NCI-H748 (cell line): ENCODE results near the gene CCER1.

Experiments used
- DNase-seq: peaks from one replicate; lab custom pipeline; 2025; ENCODE audit not compliant: unreplicated experiment; lab: John Stamatoyannopoulos, UW

CCER1 gene

DNA sequence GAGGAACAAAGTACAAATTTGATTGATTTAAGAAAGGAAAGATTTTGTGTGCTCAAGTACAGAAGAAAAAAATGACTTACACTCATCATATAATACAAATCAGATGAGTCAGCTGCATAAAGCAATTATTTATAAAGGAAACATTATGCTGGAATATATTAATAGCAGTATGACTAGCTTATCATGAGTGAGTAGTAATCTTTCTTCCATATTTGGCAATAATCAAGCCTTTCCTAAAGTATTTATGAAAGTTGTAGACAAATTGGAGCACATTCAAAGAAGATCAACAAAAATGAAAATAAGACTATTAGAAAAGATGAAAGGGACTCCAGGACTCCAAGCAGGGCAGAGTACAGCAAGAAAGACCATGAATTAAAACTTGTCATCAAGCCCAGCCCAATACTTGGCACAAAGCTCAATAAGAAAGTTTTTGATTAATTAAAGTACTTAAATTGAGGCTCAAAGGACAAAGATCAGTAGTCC, 32.8 kb downstream of the CCER1 start:
- no peak for DNase-seq

DNA sequence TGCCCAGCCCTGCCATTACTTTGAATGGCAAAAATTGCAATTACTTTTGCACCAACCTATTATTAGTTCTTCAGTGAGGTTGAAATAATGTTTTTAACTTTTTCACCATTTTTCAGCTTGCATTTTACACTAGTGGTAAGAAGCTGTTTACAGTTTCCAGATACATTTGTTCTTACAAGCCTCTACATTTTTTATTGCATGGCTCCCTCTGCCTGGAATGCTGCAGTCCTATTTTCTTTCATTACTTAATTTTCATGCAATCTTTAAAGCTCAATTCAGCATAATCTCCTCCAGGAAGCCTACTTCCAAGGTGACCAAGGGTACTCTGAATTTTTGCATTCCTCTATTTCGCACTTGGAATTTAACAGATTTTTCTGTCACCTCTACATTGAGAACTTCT, 33.4 kb downstream of the CCER1 start:
- DNase-seq = no peak

GRCh38 chr12:90920222-90920621, 34.8 kb downstream of the CCER1 start:
- DNase-seq = no peak

DNA sequence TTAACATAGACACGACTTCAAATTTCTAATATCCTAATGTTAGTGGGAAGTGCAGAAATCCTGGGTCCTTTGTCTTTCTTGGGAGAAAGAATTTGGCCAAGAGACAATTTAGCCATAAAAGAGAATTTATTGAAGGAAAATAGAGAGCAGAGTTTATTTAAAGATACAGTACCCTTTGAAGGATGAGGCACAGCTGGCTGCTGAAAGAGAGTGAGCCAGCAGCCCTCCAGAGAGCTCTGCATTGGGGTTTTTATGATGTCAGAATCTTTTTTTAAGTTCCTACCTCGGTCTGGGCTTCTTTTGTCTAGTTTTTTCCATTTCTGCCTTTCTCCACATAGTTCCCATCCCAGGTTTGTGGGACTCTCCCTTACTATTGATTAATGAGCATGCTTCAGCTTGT, 37.5 kb downstream of the CCER1 start:
- no peak for DNase-seq

DNA sequence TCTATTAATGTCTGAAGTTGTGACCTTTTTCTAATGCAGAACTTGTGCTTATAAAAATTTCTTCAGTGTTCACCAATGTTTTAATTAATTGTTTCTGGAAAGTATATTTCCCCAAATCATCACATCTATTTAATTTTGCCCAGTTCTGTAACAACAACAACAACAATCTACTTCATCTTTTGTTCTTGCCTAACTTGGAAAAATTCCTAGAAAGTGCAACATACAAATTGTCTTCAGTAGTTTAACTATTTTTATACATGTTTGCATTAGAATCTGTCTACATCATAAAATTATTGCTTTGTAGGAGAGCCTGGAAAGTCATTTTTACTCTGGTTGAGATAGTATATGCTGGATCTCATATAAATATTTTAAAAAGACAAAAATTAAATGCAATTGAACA, 38.5 kb downstream of the CCER1 start:
- DNase-seq = no peak

DNA sequence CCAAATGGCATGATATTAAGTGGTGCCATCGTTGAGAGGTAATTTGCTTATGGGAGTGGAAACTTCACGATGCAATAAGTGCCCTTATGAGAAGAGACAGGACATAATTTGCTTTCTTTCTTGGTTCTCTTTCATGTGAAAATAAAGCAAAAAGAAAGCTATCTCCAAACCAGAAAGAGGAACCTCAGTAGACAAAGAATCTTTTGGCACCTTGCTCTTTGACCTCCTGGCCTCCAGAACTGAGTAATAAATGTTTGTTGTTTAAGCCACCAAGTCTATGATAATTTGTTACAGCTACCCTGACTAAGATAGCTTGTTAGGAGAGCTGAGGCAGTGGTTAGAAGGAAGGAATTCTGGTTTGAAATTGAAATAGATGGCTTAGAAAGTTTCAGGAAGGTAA, 39.6 kb downstream of the CCER1 start:
- no peak for DNase-seq

DNA sequence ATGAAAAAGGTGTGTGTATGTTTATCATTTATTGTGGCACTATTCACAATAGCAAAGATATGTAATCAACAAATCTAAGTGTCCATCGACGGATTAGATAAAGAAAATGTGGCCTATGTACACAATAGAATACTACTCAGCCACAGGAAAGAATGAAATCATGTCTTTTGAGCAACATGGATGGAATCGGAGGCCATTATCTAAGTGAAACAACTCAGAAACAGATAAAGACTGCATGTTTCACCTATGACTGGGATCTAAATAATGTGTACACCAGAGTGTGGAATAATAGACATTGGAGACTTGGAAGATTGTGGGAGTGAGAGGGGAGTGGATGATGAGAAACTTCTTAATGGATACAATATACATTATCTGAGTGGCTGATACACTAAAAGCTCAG, 44.0 kb downstream of the CCER1 start:
- no peak for DNase-seq

GRCh38 chr12:90909069-90909770, 45.8 kb downstream of the CCER1 start:
- DNase-seq = peak; percentile 60

DNA sequence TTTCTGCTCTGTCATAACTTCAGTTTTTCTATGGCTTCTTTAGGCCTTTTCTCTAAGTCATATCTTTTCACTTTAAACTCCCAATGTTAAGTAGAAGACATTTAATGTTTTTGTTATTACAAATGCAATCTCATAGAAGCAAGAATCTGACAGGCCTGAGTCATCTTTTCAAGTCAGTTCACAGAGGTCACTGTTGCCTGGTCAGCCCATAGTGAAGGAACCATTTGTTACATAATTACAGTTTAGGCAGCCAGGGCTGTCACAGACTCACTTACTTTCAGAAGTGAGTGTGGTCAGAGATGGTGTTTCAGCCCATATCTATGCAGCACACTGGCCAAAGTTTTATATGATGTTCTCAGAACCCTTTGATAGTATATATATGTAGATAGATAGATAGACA, 46.5 kb downstream of the CCER1 start:
- no peak for DNase-seq

DNA sequence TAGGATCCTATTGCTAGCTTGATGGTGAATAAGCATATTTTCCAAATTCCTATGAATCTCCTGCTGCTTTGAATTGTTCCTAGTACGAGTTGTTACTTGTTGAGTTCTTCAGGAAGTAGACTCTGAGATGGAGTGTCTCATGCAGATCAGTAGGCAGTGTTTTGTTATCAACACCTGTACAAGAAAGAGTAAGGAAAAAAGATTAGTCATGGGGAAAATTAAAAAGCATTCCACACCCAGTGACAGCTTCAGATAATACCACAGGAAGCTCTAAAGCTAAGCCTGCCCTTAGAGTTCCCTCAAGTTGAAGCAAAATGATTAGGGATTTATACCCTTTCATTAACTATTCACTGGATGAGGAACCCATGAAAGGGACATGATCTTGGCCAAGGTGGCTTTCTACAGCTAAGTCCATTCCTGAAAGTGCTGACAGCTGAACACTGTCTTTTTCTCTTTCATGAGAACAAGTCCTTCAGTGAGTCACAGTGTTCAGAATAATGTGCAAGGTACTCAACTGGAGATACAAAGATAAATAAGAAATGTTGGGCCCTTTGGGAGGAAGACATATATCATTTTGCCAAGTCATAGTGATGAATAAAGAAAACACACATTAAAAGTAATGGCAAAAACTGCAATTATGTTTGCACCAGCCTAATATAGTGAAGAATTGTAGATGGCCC, 49.1 kb downstream of the CCER1 start:
- no peak for DNase-seq

GRCh38 chr12:90902596-90902995, 52.4 kb downstream of the CCER1 start:
- DNase-seq = no peak
